ENCODE measurements around the gene KRTAP10-12.

KRTAP10-12 gene

DNA sequence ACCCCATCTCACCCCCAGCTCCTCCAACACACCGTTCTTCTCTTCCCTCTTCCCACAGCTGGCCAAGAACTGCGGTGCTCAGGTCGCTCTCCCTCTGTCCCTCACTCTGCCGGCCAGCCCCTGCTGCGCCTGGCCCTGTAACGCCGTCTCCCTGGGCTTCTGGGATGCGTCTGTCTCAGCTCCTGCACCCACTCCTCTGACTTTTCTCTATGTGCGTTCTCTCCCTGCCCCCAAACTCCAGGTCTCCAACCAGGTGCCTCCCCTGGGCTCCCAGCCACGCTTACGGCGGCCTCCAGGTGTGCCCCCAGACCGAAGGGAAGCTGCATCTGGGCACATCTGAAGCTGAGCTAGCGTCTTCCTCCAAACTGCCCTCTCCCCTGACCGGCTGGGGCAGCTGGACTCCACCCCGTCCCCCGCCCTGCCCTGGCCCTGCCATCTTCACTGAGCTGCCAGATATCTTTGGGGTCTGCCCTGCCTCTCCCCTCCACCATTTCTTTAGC is 2.6 kb downstream of the KRTAP10-12 start:
- DNase-seq: no peak

GRCh38 chr21:44700101-44701022 is 3.4 kb downstream of the KRTAP10-12 start:
- no peak for DNase-seq

DNA sequence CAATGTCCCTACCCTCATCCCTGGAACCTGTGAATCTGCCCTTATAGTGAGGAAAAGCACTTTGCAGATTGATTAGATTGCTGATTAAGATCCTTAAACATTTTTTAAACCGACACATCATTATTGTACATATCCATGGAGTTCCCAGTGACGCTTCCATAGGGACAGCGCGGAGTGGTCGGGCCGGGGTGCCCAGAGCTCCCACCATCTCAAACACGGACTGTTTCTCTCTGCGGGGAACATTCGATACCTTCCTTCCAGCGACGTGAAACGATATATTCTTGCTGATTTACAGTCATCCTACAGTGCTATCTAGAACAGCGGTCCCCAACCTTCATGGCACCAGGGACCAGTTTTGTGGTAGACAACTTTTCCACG is 4.0 kb downstream of the KRTAP10-12 start:
- no peak for DNase-seq

DNA sequence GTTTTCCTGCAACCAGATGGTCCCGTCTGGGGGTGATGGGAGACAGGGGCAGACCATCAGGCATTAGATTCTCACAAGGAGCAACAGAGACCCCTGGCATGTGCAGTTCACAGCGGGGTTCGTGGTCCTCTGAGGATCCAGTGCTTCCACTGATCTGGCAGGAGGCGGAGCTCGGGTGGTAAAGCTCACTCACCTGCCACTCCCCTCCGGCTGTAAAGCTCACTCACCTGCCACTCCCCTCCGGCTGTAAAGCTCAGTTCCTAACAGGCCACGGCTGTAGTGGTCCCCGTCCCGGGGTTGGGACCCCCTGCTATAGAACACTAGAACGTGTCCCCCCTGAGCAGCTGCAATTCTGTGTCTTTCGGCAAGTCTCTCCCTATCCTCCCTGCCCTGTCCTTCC is 4.6 kb downstream of the KRTAP10-12 start:
- no peak for DNase-seq

- no peak for DNase-seq
Measured at GRCh38 chr21:44702111-44702972, 5.4 kb downstream of the KRTAP10-12 start.

GRCh38 chr21:44702973-44703730 is 6.2 kb downstream of the KRTAP10-12 start:
- DNase-seq: no peak

DNA sequence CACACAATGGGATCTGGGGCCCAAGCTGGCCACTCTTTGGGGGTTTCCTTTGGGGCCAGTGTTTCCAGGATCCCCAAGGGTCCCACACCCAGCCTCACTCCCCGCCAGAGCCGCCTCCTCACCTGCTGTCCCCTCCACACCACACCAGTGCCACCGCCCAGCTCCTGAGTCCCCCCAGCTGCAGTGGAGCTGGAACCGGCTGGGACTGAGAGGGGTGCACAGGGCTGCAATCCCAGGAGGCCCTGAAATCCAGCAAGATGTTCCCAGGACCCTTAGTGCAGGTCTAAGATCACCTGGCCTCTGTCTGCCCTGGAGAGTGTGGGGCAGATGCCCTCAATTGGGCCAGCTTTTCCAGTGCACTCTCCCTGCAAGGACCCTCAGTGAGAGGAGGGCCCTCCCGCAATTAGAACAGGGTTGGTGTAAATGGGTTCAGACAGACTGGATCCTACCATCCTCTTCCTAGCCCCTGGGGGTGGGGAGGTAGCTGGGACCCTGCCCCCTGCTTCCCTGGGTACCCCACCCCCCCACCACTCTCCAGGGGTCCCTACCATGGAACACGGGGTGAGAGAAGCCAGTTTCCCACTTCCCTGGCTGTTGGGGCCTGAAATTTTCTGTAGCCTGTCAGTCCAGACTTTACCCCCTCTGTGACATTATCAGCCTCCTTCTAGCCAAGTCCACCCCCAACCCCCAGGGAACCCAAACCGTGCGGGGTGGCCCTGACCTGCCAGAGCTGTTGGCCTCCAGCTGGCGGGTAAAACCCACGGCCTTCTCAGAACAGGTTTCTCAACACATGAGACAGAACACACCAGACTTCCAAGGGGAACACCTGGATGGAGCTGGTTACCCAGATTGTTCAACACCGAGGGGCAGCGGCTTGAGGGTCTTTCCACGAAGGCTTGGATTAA is 7.0 kb downstream of the KRTAP10-12 start:
- DNase-seq: no peak

- no peak for DNase-seq
Measured at GRCh38 chr21:44704636-44705001, 7.6 kb downstream of the KRTAP10-12 start.

DNA sequence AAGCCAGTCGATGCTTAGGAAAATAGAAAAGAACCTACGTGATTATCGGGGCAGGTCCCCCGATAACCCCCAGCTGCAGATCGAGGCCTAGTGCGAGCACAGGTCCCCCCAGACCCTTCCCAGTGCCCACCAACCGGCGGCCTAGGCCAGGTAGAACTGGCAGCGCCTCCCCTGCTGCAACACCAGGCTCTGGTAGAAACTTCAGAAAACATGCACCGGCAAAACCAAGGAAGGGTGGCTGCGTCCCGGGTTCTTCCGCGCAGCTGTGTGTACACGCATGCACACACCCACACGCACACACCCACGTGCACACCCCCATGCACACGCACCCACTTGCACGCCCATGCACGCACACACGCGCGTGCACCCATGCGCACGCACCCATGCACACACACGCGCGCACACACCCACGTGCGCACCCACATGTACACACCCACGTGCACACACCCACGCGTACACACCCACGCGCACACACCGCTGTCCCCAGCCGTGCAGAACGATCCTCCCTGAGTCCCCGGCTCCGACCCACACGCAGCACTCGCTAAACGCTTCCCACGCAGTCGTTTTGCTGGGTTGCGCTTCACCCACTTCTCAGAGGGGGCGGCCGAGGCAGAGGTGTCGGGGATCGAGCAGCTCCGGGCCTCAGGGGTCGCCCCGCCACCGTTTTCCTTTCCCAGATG is 9.2 kb downstream of the KRTAP10-12 start:
- no peak for DNase-seq

GRCh38 chr21:44706706-44707581 is 10.0 kb downstream of the KRTAP10-12 start:
- no peak for DNase-seq

DNA sequence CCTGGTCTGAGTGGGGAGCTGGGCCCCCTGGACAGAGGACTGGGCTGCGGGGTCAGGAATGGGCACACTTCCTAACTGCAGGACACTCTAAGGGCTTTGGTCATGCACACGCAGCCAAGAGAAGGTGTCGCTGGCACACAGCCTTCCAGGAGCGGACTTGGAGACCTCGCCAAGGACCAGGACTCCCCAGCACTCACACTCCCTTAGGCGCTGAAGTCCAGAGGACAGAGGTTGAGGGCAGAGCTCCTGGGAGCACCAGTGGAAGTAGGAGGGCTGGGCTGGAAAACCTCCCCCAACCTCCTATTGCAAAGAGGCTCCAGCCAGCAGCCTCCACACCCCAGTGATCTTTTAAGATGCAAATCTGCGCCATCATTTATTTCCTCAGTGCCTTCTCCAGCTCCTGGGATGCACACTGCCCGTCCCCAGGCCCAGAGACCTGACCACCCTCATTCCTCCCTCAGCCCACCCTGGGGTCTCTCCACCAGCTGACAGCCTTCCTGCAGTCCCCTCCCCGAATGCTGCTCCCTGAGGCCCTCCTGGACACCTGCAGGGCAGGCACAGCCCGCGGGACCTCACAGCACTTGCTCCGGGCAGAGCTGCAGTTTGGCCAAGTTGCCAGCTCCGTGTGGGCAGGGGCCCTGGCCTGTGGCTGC is 11.4 kb downstream of the KRTAP10-12 start:
- no peak for DNase-seq

GRCh38 chr21:44708866-44709425 is 12.0 kb downstream of the KRTAP10-12 start:
- no peak for DNase-seq

GRCh38 chr21:44709426-44710293 is 12.7 kb downstream of the KRTAP10-12 start:
- peak; percentile 3 for DNase-seq

DNA sequence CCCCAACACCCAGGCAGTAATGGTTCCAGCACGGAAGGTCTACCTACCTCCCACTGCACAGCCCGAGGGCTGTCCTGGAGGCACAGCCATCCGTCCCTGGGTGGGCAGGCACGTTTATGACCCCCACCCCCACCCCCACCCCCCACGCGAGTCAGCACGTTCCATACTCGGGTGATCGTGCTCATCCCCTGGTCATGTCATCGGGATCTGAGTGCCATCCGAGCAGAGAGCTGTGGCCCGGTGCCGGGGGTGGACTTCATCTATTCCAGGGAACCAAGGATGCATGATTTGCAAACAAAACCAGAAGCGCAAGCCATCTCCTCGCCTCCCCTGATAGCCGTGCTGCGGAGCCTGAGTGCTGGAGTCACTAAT is 13.3 kb downstream of the KRTAP10-12 start:
- no peak for DNase-seq

GRCh38 chr21:44710756-44711326 is 13.9 kb downstream of the KRTAP10-12 start:
- no peak for DNase-seq

GRCh38 chr21:44711327-44712202 is 14.6 kb downstream of the KRTAP10-12 start, which contains the start of gene TSPEAR:
TSPEAR (minus strand) TSS chr21:44711572; CDS start chr21:44711514, 58 bp downstream.
- no peak for DNase-seq

Measured in fibroblast of upper back skin (primary cell).